Liver (tissue), 9 donors: ENCODE results near the gene TREH. TPM values are rescaled to one million over a fixed set of nuclear protein-coding genes. Genes with fewer than 3 reads are reported as not detected.

Experiments used
- DNase-seq: peaks from one replicate; pipeline ENCODE4 v3.0.0-alpha.2; 2017; ENCODE audit warnings: low spot score
- H3K27ac ChIP-seq, 2 donors: one replicate each; pipeline ENCODE4 v1.7.0; 2013; ENCODE audit warnings: inconsistent platforms in 2 of 2, low read length in 2 of 2, control low read depth in 1 of 2, low read depth in 1 of 2, mild to moderate bottlenecking in 1 of 2
- H3K27me3 ChIP-seq, 4 donors: one replicate each; pipeline versions ENCODE4 v1.6.1 to v1.7.0; 2013; ENCODE audit warnings: low read length in 3 of 4, inconsistent platforms in 1 of 4, mild to moderate bottlenecking in 1 of 4, moderate library complexity in 1 of 4; ENCODE audit not compliant: control insufficient read depth in 4 of 4, insufficient read depth in 4 of 4
- H3K36me3 ChIP-seq, 4 donors: one replicate each; pipeline versions ENCODE4 v1.6.1 to v1.7.0; 2013; ENCODE audit warnings: low read length in 3 of 4, mild to moderate bottlenecking in 3 of 4, low read depth in 1 of 4, moderate library complexity in 1 of 4; ENCODE audit not compliant: control insufficient read depth in 4 of 4, insufficient read depth in 3 of 4
- H3K4me1 ChIP-seq, 4 donors: one replicate each; pipeline versions ENCODE4 v1.6.1 to v1.7.0; 2013; ENCODE audit warnings: low read length in 3 of 4, mild to moderate bottlenecking in 3 of 4, moderate library complexity in 1 of 4; ENCODE audit not compliant: control insufficient read depth in 4 of 4, insufficient read depth in 4 of 4
- H3K4me3 ChIP-seq, 3 donors: one replicate each; pipeline versions ENCODE4 v1.6.1 to v1.7.0; 2013; ENCODE audit warnings: low read length in 3 of 3, control low read depth in 1 of 3, low read depth in 1 of 3, mild to moderate bottlenecking in 1 of 3
- H3K9ac ChIP-seq, 2 donors: one replicate each; pipeline ENCODE4 v1.7.0; 2013; ENCODE audit warnings: low read length in 2 of 2, mild to moderate bottlenecking in 2 of 2, moderate library complexity in 2 of 2, control low read depth in 1 of 2, low read depth in 1 of 2
- H3K9me3 ChIP-seq, 4 donors: one replicate each; pipeline versions ENCODE4 v1.6.1 to v1.7.0; 2013; ENCODE audit warnings: low read length in 3 of 4; ENCODE audit not compliant: control insufficient read depth in 4 of 4
- ATF3 ChIP-seq: IDR thresholded peaks from 2 replicates; pipeline ENCODE4 v1.6.1; 2016; ENCODE audit warnings: antibody characterized with exemption
- EGR1 ChIP-seq, 2 donors: IDR thresholded peaks; 2 replicates each; pipeline ENCODE4 v1.6.1; 2016 to 2018; ENCODE audit warnings: antibody characterized with exemption in 2 of 2, low read depth in 2 of 2
- GABPA ChIP-seq, 2 donors: IDR thresholded peaks in 1 of 2; conservative IDR thresholded peaks in 1 of 2; 2 replicates each; pipeline ENCODE4 v1.6.1; 2016; ENCODE audit warnings: antibody characterized with exemption in 2 of 2, mild to moderate bottlenecking in 1 of 2, moderate library complexity in 1 of 2
- HNF4A ChIP-seq, 2 donors: conservative IDR thresholded peaks; 2 replicates each; pipeline ENCODE4 v1.6.1; 2016; ENCODE audit warnings: antibody characterized with exemption in 2 of 2, mild to moderate bottlenecking in 2 of 2
- JUND ChIP-seq, 2 donors: IDR thresholded peaks; 2 replicates each; pipeline ENCODE4 v1.6.1; 2016; ENCODE audit warnings: antibody characterized with exemption in 2 of 2
- MAX ChIP-seq: IDR thresholded peaks from 2 replicates; pipeline ENCODE4 v1.6.1; 2016; ENCODE audit warnings: antibody characterized with exemption
- NR2F2 ChIP-seq: IDR thresholded peaks from 2 replicates; pipeline ENCODE4 v1.6.1; 2016; ENCODE audit warnings: antibody characterized with exemption
- RAD21 ChIP-seq, 2 donors: IDR thresholded peaks; 2 replicates each; pipeline ENCODE4 v1.6.1; 2016; ENCODE audit warnings: antibody characterized with exemption in 2 of 2, mild to moderate bottlenecking in 2 of 2
- REST ChIP-seq: IDR thresholded peaks from 2 replicates; pipeline ENCODE4 v1.6.1; 2016; ENCODE audit warnings: antibody characterized with exemption, mild to moderate bottlenecking
- RXRA ChIP-seq, 2 donors: IDR thresholded peaks; 2 replicates each; pipeline ENCODE4 v1.6.1; 2017 to 2018; ENCODE audit warnings: antibody characterized with exemption in 2 of 2, mild to moderate bottlenecking in 1 of 2
- SP1 ChIP-seq: IDR thresholded peaks from 2 replicates; pipeline ENCODE4 v1.6.1; 2018; ENCODE audit warnings: antibody characterized with exemption, mild to moderate bottlenecking
- TAF1 ChIP-seq: conservative IDR thresholded peaks from 2 replicates; pipeline ENCODE4 v1.6.1; 2016; ENCODE audit warnings: antibody characterized with exemption, mild to moderate bottlenecking
- YY1 ChIP-seq: IDR thresholded peaks from 2 replicates; pipeline ENCODE4 v1.6.1; 2016; ENCODE audit warnings: antibody characterized with exemption, mild to moderate bottlenecking
- WGBS: extraction: QIAGEN DNeasy Blood & Tissue Kit; methylation state at CpG from one replicate; pipeline ENCODE4 v1.1.7; 2013; 5-methylcytosine and 5-hydroxymethylcytosine counted together
- polyA plus RNA-seq, 2 donors: library from polyadenylated mRNA; stranded (reverse) in 1 of 2; unstranded in 1 of 2; fragments of 200-250 nt in 1 of 2; fragments of >200 nt in 1 of 2; fragmentation: Nextera tagmentation in 1 of 2; extraction: Ambion mirVana in 1 of 2; gene quantifications; one replicate each; pipeline versions ENCODE4 v1.2.1 to v1.2.3, GENCODE V29; 2013 to 2015
- total RNA-seq, 2 donors: library from RNA; depleted of rRNA; stranded (reverse); fragments of >200 nt; gene quantifications; one replicate each; pipeline ENCODE4 v1.2.3, GENCODE V29; 2014
- TF ChIP-seq, protein P1 (sequence below): fragments of 150-350 bp; IDR thresholded peaks from 2 replicates; pipeline ENCODE4 v1.5.1; 2017; ENCODE audit warnings: improper control_type of control experiment, low read depth, low read length; ENCODE audit not compliant: missing input control
- donor health status: healthy.
- donor health status: healthy.
- donor health status: healthy.
- donor health status: healthy.
- donor health status: healthy.

Gene TREH
- total and polyA plus RNA-seq, 4 donors = 0.50 to 1.2 (median 0.84) TPM; not detected in 1

DNA sequence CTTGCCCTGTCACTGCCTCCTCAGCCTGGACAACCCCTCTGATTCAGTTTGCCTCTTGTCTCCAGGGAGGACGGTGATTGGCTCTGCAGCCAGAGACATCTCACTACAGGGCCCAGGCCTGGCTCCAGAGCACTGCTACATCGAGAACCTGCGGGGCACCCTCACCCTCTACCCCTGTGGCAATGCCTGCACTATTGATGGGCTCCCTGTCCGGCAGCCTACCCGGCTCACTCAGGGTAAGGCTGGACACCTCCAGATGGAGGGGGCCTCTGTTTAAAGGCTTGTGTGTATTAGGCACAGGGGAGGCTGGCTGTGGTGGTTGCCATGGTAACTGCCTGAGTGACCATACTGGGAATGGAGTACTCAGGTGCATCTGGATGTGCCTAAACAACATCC lies 63.5 kb downstream of the TREH start (continued):
- TF ChIP-seq REST = no peak

GRCh38 chr11:118615282-118615975 lies 64.0 kb downstream of the TREH start:
- 84% methylated on average over 6 of the region's 6 CpGs for WGBS
- no peak for TF ChIP-seq NR2F2
- TF ChIP-seq, protein P1, sequence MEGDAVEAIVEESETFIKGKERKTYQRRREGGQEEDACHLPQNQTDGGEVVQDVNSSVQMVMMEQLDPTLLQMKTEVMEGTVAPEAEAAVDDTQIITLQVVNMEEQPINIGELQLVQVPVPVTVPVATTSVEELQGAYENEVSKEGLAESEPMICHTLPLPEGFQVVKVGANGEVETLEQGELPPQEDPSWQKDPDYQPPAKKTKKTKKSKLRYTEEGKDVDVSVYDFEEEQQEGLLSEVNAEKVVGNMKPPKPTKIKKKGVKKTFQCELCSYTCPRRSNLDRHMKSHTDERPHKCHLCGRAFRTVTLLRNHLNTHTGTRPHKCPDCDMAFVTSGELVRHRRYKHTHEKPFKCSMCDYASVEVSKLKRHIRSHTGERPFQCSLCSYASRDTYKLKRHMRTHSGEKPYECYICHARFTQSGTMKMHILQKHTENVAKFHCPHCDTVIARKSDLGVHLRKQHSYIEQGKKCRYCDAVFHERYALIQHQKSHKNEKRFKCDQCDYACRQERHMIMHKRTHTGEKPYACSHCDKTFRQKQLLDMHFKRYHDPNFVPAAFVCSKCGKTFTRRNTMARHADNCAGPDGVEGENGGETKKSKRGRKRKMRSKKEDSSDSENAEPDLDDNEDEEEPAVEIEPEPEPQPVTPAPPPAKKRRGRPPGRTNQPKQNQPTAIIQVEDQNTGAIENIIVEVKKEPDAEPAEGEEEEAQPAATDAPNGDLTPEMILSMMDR = no peak
- no peak for TF ChIP-seq SP1
- no peak for TF ChIP-seq TAF1
- TF ChIP-seq RXRA (IDR thresholded peaks at IDR 0.05) = no peak
- no peak for TF ChIP-seq ATF3
- no peak for TF ChIP-seq YY1
- TF ChIP-seq MAX = no peak
- no peak for TF ChIP-seq EGR1 (IDR thresholded peaks at IDR 0.05; ENCODE audit: low read depth in 2 of 2)
- TF ChIP-seq RAD21 (IDR thresholded peaks at IDR 0.05) = no peak
- no peak for TF ChIP-seq GABPA (IDR thresholded peaks at IDR 0.05 in 1 of 2, conservative IDR thresholded peaks at IDR 0.05 in 1 of 2)
- TF ChIP-seq JUND (IDR thresholded peaks at IDR 0.05) = no peak
- TF ChIP-seq HNF4A (conservative IDR thresholded peaks at IDR 0.05) = no peak
- TF ChIP-seq REST = no peak
- Histone ChIP-seq H3K36me3 (no peaks in the 10 kb centered on the region), H3K9ac (no peak overlapping the region), H3K4me3 (no peak overlapping the region), H3K27me3 (peaks cover 0 to 2% (median 0%) of the 10 kb centered on the region in 4 donors), H3K27ac (no peak overlapping the region), H3K4me1 (peaks cover 0 to 17% (median 7%) of the 10 kb centered on the region in 4 donors), H3K9me3 (no peaks in the 10 kb centered on the region)
- DNase-seq = no peak
